SK-N-SH (cell line): ENCODE data around the gene PLAC8. TPM values are rescaled to one million over a fixed set of nuclear protein-coding genes. Genes with fewer than 3 reads are reported as not detected.

Source experiments
- CTCF ChIA-PET: fragments of 300-600, 350-600 bp; formaldehyde crosslinking; extraction: SDS; loops from one replicate; lab custom pipeline; 2021; lab: Yijun Ruan, JAX
- POLR2A ChIA-PET: fragments of 350-600 bp; sonication (Branson Sonifier 250); formaldehyde crosslinking; extraction: SDS; loops from one replicate; lab custom pipeline; 2020; ENCODE audit warnings: antibody characterized with exemption, inconsistent platforms; lab: Yijun Ruan, JAX
- DNase-seq: peaks from one replicate; pipeline ENCODE4 v3.0.0; 2012
- H2AFZ ChIP-seq: fragments of 200-600 bp; sonication (generic); 2 replicates; pipeline ENCODE4 v1.8.1; 2016; ENCODE audit warnings: antibody characterized with exemption, mild to moderate bottlenecking, low read depth
- H3F3A ChIP-seq: fragments of 200-600 bp; sonication (generic); replicated peaks from 2 replicates; pipeline ENCODE3; 2016; ENCODE audit warnings: antibody characterized with exemption, mild to moderate bottlenecking; ENCODE audit not compliant: insufficient read depth
- H3K27ac ChIP-seq, 2 experiments: fragments of 200-500 bp in 1 of 2; fragments of 200-600 bp in 1 of 2; sonication (Bioruptor generic) in 1 of 2; sonication (generic), shearing (Covaris generic) in 1 of 2; 2 replicates each; pipeline versions ENCODE4 v1.5.1 to v1.6.1; 2014 to 2016; ENCODE audit warnings: low read depth in 2 of 2, inconsistent platforms in 1 of 2, low read length in 1 of 2, mild to moderate bottlenecking in 1 of 2, mixed read lengths in 1 of 2
- H3K27me3 ChIP-seq: fragments of 200-600 bp; sonication (generic), shearing (Covaris generic); 2 replicates; pipeline ENCODE4 v1.6.1; 2016; ENCODE audit warnings: mixed run types; ENCODE audit not compliant: insufficient read depth
- H3K36me3 ChIP-seq, 2 experiments: fragments of 200-500 bp in 1 of 2; fragments of 200-600 bp in 1 of 2; sonication (Bioruptor generic) in 1 of 2; sonication (generic) in 1 of 2; replicated peaks in 1 of 2; 2 replicates each; pipeline versions ENCODE3 to v1.5.1; 2014 to 2016; ENCODE audit warnings: low read length in 1 of 2, mild to moderate bottlenecking in 1 of 2; ENCODE audit not compliant: insufficient read depth in 2 of 2, control insufficient read depth in 1 of 2
- H3K4me1 ChIP-seq, 2 experiments: fragments of 200-500 bp in 1 of 2; fragments of 200-600 bp in 1 of 2; sonication (Bioruptor generic) in 1 of 2; sonication (generic), shearing (Covaris generic) in 1 of 2; 2 replicates each; pipeline versions ENCODE4 v1.5.1 to v1.6.1; 2014 to 2016; ENCODE audit warnings: low read depth in 1 of 2, low read length in 1 of 2, mixed run types in 1 of 2; ENCODE audit not compliant: insufficient read depth in 2 of 2, control insufficient read depth in 1 of 2
- H3K4me2 ChIP-seq: fragments of 200-600 bp; sonication (generic), shearing (Covaris generic); 2 replicates; pipeline ENCODE4 v1.6.1; 2017; ENCODE audit warnings: mixed run types
- H3K4me3 ChIP-seq, 2 experiments: fragments of 200-500 bp in 1 of 2; fragments of 200-600 bp in 1 of 2; sonication (Bioruptor generic) in 1 of 2; sonication (generic), shearing (Covaris generic) in 1 of 2; 2 replicates each; pipeline versions ENCODE4 v1.5.1 to v1.8.1; 2014 to 2016; ENCODE audit warnings: low read depth in 2 of 2, inconsistent platforms in 1 of 2, low read length in 1 of 2, mild to moderate bottlenecking in 1 of 2, mixed read lengths in 1 of 2, moderate library complexity in 1 of 2
- H3K79me2 ChIP-seq: fragments of 200-600 bp; sonication (generic); 2 replicates; pipeline ENCODE4 v1.8.1; 2017; ENCODE audit warnings: mild to moderate bottlenecking; ENCODE audit not compliant: insufficient read depth
- H3K9ac ChIP-seq: fragments of 200-600 bp; sonication (generic); 2 replicates; pipeline ENCODE4 v1.6.1; 2017; ENCODE audit warnings: mixed run types
- H3K9me2 ChIP-seq: fragments of 200-600 bp; sonication (generic); 2 replicates; pipeline ENCODE4 v1.6.1; 2017; ENCODE audit warnings: mixed run types
- H3K9me3 ChIP-seq: fragments of 200-600 bp; sonication (generic); 2 replicates; pipeline ENCODE4 v1.6.1; 2017; ENCODE audit warnings: mixed run types, mild to moderate bottlenecking, moderate library complexity
- H4K20me1 ChIP-seq: fragments of 200-600 bp; sonication (generic); 2 replicates; pipeline ENCODE4 v1.6.1; 2017; ENCODE audit warnings: mild to moderate bottlenecking, mixed run types; ENCODE audit not compliant: insufficient read depth
- FOXM1 ChIP-seq: IDR thresholded peaks from 2 replicates; pipeline ENCODE4 v1.4.0; 2012; ENCODE audit warnings: low read depth, mild to moderate bottlenecking
- MEF2A ChIP-seq: IDR thresholded peaks from 2 replicates; pipeline ENCODE4 v1.4.0; 2012; ENCODE audit warnings: low read depth, borderline replicate concordance
- PBX3 ChIP-seq: IDR thresholded peaks from 2 replicates; pipeline ENCODE4; 2012
- RAD21 ChIP-seq: IDR thresholded peaks from 2 replicates; pipeline ENCODE4 v1.6.1; 2012; ENCODE audit warnings: mild to moderate bottlenecking, low read length
- RCOR1 ChIP-seq: fragments of 150-350 bp; IDR thresholded peaks from 2 replicates; pipeline ENCODE4 v1.6.1; 2017; ENCODE audit warnings: antibody characterized with exemption, low read length
- SMC3 ChIP-seq: IDR thresholded peaks from 2 replicates; pipeline ENCODE4 v1.6.1; 2012; ENCODE audit warnings: low read depth, low read length, improper control_type of control experiment
- USF2 ChIP-seq: fragments of 150-350 bp; IDR thresholded peaks from 2 replicates; pipeline ENCODE4 v1.6.1; 2017; ENCODE audit warnings: antibody characterized with exemption, low read length, low read depth, borderline replicate concordance
- YY1 ChIP-seq: IDR thresholded peaks from 2 replicates; pipeline ENCODE4 v1.4.0; 2012; ENCODE audit warnings: low read depth, mild to moderate bottlenecking
- ZBTB33 ChIP-seq: IDR thresholded peaks from 2 replicates; pipeline ENCODE4 v1.4.0; 2012; ENCODE audit warnings: low read depth, borderline replicate concordance
- WGBS: methylation state at CpG from one replicate; pipeline ENCODE4 v1.1.6; 2017; ENCODE audit warnings: low lambda C conversion rate; 5-methylcytosine and 5-hydroxymethylcytosine counted together
- polyA plus RNA-seq, 3 experiments: library from polyadenylated mRNA; depleted of rRNA; stranded (reverse); fragments of >200 nt; gene quantifications; 2 replicates each; pipeline ENCODE4 v1.2.3, GENCODE V29; 2012

The PLAC8 gene
- polyA plus RNA-seq, 1 of the 3 experiments (the other 2 are of a cell fraction), result 11.3 TPM

GRCh38 chr4:83065266-83065665, 49.3 kb downstream of the PLAC8 start:
- WGBS, result 100% methylated on average over 1 of the region's 1 CpG

GRCh38 chr4:83062739-83063138, 51.8 kb downstream of the PLAC8 start:
- Histone ChIP-seq H3K4me2 (no peak overlapping the region), H3K27me3 (no peaks in the 10 kb centered on the region), H3K36me3 (peaks cover 33 to 71% of the 10 kb centered on the region in 2 experiments), H3K9me3 (no peaks in the 10 kb centered on the region), H3K9ac (no peak overlapping the region), H2AFZ (no peak overlapping the region), H3K9me2 (no peaks in the 10 kb centered on the region), H3F3A (peaks cover 8% of the 10 kb centered on the region), H4K20me1 (no peaks in the 10 kb centered on the region), H3K4me1 (no peaks in the 10 kb centered on the region), H3K79me2 (no peaks in the 10 kb centered on the region)
- CTCF ChIA-PET, result interaction anchor here (0.9 to 2.1 kb wide), 3 partner anchors 12 to 219 kb away, joined by 3 to 6 read pairs (median 5); no protein-coding TSS in a partner anchor
- WGBS, result 91% methylated on average over 4 of the region's 4 CpGs
- no peak for DNase-seq
- TF ChIP-seq RCOR1 (no peak), ZBTB33 (no peak), SMC3 (no peak), MEF2A (no peak), PBX3 (no peak), USF2 (no peak), YY1 (no peak)
- TF ChIP-seq, all 33 proteins: peak for 0
- POLR2A ChIA-PET, result no interaction called here
- Histone ChIP-seq H3K27ac (no peak overlapping the region), H3K4me3 (no peak overlapping the region)

More at GRCh38 chr4:83065266-83065665, 49.3 kb downstream of the PLAC8 start:
- Histone ChIP-seq H3K4me2 (no peak overlapping the region), H4K20me1 (no peaks in the 10 kb centered on the region), H3F3A (peaks cover 11% of the 10 kb centered on the region), H3K4me3 (no peak overlapping the region), H3K9me2 (no peaks in the 10 kb centered on the region), H3K36me3 (peaks cover 41 to 65% of the 10 kb centered on the region in 2 experiments), H3K79me2 (no peaks in the 10 kb centered on the region), H3K27ac (no peak overlapping the region), H3K9ac (no peak overlapping the region), H2AFZ (no peak overlapping the region), H3K27me3 (no peaks in the 10 kb centered on the region), H3K9me3 (no peaks in the 10 kb centered on the region), H3K4me1 (no peaks in the 10 kb centered on the region)
- ChIA-PET CTCF (interaction anchor here (0.9 kb wide), 1 partner anchor 10 kb away, joined by 3 read pairs; no protein-coding TSS in a partner anchor), POLR2A (no interaction called here)
- DNase-seq, result no peak
- TF ChIP-seq RAD21 (no peak), FOXM1 (no peak)
